ENCODE data around the gene GAA.
A peak's percentile ranks its signal among the peaks of the same experiment; 100 is the strongest.

Gene GAA

DNA sequence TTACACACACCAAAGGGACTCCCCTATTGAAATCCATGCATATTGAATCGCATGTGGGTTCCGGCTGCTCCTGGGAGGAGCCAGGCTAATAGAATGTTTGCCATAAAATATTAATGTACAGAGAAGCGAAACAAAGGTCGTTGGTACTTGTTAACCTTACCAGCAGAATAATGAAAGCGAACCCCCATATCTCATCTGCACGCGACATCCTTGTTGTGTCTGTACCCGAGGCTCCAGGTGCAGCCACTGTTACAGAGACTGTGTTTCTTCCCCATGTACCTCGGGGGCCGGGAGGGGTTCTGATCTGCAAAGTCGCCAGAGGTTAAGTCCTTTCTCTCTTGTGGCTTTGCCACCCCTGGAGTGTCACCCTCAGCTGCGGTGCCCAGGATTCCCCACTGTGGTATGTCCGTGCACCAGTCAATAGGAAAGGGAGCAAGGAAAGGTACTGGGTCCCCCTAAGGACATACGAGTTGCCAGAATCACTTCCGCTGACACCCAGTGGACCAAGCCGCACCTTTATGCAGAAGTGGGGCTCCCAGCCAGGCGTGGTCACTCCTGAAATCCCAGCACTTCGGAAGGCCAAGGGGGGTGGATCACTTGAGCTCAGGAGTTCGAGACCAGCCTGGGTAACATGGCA lies 2.2 kb downstream of the GAA start:
- FAIRE-seq = no peak

DNA sequence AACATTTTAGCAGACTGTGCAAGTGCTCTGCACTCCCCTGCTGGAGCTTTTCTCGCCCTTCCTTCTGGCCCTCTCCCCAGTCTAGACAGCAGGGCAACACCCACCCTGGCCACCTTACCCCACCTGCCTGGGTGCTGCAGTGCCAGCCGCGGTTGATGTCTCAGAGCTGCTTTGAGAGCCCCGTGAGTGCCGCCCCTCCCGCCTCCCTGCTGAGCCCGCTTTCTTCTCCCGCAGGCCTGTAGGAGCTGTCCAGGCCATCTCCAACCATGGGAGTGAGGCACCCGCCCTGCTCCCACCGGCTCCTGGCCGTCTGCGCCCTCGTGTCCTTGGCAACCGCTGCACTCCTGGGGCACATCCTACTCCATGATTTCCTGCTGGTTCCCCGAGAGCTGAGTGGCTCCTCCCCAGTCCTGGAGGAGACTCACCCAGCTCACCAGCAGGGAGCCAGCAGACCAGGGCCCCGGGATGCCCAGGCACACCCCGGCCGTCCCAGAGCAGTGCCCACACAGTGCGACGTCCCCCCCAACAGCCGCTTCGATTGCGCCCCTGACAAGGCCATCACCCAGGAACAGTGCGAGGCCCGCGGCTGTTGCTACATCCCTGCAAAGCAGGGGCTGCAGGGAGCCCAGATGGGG lies 3.1 kb downstream of the GAA start:
- DNase-seq (ENCODE audit: low spot score) (no peak), FAIRE-seq (no peak)

More for the DNA sequence above, 2.2 kb downstream of the GAA start:
- no peak for DNase-seq (ENCODE audit: low spot score)

DNA sequence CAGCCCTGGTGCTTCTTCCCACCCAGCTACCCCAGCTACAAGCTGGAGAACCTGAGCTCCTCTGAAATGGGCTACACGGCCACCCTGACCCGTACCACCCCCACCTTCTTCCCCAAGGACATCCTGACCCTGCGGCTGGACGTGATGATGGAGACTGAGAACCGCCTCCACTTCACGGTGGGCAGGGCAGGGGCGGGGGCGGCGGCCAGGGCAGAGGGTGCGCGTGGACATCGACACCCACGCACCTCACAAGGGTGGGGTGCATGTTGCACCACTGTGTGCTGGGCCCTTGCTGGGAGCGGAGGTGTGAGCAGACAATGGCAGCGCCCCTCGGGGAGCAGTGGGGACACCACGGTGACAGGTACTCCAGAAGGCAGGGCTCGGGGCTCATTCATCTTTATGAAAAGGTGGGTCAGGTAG lies 3.6 kb downstream of the GAA start:
- DNase-seq (ENCODE audit: low spot score) (no peak), FAIRE-seq (peak; percentile 53)

DNA sequence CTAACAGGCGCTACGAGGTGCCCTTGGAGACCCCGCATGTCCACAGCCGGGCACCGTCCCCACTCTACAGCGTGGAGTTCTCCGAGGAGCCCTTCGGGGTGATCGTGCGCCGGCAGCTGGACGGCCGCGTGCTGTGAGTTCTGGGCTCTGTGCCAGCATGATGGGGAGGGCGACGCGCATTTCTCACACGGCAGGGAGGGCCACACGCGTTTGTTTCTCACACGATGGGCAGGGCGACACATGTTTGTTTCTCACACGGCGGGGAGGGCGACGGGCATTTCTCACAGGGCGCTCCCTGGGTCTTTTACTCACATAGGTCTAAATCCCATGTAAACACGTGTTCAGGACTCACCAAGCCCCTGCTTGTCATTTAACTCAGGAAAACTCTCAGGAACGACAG lies 4.4 kb downstream of the GAA start:
- FAIRE-seq (no peak), DNase-seq (ENCODE audit: low spot score) (no peak)

DNA sequence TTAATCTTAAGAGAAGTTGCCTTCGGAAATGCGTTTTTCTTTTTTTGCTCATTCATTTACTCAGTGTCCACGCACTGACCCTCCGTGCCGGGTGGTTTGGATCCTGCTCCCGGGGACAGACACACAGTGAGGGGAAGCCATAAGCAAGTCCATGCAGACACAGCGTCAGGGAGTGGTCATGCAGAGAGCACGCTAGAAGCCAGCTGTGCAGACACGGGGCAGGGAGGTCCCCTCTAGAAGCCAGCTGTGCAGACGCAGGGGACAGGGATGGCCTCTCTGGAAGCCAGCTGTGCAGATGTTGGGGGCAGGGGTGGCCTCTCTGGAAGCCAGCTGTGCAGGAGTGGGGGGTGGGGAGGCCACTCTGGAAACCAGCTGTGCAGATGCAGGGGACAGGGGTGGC lies 4.8 kb downstream of the GAA start:
- DNase-seq (ENCODE audit: low spot score) = no peak

DNA sequence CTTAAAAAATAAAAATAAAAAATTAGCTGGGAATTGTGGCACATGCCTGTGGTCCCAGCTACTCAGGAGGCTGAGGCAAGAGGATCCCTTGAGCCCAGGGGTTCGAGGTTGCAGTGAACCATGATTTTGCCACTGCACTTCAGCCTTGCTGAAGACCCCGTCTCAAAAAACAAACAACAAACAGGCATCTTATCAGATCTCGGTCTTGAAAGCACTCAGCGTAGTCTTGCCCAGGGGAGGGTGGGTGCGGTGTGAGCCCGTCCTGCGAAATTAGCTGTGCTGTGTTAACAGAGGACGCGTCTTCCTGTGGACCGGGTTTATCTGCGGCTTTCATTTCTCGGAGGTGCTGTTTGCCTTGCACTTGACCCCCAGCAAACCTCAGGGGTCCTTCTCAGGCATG lies 5.4 kb downstream of the GAA start:
- no peak for FAIRE-seq
- DNase-seq (ENCODE audit: low spot score) = no peak

More for the DNA sequence above, 4.8 kb downstream of the GAA start:
- FAIRE-seq = no peak

DNA sequence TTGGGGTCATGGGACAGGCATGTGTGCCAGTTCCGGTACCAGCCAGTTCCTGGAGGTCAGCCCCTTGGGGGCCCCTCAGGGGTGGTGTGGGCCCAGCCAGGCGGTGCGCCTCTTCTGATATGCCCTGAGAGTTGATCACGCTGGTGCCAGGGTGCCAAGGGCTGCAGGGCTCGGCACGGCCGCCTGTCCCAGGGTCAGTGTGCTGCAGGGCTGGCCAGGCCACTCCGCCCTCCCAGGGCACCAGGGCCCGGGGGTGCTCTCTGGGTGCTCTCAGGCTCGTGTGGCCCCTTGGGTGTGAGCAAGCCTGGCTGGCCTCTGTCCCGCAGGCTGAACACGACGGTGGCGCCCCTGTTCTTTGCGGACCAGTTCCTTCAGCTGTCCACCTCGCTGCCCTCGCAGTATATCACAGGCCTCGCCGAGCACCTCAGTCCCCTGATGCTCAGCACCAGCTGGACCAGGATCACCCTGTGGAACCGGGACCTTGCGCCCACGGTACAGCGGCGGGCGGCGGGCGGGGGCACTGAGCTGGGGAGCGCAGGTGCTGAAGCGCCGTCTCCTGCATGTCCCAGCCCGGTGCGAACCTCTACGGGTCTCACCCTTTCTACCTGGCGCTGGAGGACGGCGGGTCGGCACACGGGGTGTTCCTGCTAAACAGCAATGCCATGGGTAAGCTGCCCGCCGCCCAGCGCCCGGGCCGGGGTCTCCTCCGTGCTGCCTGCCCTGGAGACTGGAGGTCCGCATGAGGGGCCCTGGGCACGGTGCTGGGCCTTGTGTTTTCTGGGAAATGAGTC lies 6.0 kb downstream of the GAA start:
- peak; percentile 42 for FAIRE-seq
- DNase-seq (ENCODE audit: low spot score) = no peak

DNA sequence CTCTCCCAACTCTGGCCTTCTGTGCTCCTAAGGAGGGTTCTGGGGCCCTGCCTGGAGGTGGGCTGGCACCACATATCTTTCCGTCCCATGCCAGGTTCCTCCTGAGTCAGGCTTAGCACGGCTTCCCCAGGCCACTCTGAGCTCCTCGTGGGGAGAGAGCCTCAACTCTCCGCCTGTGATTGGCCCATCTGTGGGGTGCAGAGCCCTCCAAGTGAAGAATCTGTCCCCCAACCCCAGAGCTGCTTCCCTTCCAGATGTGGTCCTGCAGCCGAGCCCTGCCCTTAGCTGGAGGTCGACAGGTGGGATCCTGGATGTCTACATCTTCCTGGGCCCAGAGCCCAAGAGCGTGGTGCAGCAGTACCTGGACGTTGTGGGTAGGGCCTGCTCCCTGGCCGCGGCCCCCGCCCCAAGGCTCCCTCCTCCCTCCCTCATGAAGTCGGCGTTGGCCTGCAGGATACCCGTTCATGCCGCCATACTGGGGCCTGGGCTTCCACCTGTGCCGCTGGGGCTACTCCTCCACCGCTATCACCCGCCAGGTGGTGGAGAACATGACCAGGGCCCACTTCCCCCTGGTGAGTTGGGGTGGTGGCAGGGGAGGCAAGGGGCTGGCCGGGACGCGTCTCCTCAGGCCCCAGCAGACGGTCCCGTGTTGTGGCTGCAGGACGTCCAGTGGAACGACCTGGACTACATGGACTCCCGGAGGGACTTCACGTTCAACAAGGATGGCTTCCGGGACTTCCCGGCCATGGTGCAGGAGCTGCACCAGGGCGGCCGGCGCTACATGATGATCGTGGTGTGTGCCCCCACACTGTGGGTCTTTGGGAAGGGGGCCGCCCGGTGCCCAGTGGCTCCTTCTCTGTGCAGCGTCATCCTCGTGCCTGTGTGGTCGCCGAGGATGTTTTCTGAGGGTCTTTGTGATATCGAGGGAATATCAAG lies 6.9 kb downstream of the GAA start:
- FAIRE-seq = peak; percentile 75
- DNase-seq (ENCODE audit: low spot score) = no peak

DNA sequence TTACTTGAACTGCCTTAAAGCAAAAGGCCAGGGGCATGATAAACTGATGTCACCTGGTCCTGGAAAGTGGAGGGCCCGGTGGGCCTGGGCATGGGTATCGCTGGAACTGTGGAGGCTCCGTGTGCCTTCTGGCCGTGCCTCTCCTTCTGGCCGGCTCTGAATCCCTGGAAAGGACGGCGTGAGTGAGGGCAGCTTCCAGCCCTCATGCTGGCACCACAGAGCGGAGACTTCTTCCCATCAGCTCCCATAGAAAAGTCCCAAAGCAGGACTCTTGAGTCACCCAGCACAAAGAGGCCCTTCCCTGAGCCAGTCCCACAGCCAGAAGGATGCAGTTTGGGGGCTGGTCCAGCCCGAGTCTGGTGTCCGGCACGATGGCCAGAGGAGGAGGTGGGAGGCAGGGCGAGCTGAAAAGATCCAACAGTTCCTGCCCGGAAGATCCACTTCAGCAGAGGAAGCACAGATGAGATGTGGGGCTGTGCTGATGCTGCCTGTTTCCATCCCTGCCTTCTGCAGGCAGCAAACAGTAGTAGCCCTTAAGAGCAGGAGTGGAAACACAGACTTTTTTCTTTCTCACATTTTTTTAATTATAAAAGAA lies 7.8 kb downstream of the GAA start:
- no peak for FAIRE-seq
- no peak for DNase-seq (ENCODE audit: low spot score)

DNA sequence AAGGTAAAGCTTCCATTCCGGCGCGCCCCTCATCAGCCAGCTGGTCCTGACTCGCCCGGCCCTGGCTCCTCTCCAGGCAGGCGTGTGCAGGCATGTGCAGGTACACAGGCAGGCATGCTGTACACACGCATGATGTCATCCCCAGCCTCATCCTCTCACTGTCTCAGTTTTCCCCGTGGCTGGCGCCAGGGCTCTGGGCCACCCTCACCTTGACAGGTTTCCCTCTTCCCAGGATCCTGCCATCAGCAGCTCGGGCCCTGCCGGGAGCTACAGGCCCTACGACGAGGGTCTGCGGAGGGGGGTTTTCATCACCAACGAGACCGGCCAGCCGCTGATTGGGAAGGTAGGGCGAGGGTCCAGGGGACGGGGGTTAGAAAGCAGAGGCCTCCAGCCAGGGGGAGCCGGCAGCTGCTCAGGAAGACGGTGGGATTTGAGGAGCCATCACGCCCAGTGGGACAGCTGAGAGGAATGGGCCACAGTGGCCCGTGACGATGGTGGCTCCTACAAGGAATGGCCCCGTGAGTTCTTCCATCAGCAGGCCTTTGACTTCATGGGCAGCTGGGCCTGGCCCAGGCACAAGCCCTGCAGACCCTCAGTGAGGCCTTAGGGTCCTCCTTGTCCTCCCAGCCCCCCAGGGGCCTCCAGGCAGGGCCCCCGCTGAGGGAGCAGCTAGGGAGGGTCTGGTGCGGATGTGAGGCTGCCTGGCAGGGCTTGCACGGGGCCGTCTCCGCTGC lies 8.5 kb downstream of the GAA start:
- DNase-seq (ENCODE audit: low spot score) (peak; percentile 66), FAIRE-seq (no peak)

DNA sequence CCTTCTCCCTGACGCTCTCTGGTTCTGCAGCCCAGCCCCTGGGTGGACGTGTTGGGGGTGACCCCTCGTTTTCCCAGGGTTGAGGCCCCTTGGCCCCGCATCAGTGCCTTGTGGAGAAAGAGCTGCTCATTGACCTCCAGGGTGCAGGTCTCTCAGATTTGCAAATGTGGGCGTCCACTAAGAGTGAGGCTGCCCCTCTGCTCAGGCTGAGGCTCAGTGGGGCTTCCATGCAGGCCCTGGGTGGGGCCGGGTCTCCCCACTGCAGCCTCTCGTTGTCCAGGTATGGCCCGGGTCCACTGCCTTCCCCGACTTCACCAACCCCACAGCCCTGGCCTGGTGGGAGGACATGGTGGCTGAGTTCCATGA lies 9.0 kb downstream of the GAA start:
- FAIRE-seq (peak; percentile 13), DNase-seq (ENCODE audit: low spot score) (no peak)

DNA sequence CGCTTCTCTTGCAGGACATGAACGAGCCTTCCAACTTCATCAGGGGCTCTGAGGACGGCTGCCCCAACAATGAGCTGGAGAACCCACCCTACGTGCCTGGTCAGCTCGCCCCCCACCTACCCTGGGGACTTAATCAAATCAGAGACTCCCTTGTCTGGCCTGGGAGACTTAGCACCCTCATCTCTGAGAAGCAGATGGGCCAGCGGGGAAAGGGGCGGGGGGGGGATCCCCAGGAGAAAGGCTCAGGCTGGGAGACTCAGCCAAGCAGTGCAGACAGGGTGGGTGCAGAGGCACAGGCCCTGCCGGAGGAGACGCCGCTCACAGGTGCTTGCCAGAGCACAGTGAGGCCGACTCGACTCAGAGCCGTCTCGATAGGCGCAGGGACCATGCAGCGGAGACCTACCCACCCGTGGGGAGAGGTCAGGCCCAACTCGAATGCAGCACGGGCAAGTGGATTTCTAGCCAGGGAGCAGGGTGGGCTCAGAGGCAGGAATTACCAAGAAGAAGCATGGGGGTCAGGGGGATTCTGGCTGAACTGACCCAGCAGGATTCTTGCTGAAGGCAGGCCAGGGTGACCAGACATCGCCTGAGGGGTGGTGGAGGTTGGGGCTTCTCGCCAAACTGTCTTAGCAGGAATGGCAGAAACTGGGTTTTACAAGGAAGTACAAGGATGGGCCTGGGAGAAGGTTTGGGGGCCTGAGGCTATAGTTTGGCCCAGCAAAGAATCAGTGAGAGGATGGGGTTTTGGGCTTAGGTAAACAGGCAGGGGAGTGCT lies 9.7 kb downstream of the GAA start:
- no peak for DNase-seq (ENCODE audit: low spot score)
- peak; percentile 17 for FAIRE-seq

DNA sequence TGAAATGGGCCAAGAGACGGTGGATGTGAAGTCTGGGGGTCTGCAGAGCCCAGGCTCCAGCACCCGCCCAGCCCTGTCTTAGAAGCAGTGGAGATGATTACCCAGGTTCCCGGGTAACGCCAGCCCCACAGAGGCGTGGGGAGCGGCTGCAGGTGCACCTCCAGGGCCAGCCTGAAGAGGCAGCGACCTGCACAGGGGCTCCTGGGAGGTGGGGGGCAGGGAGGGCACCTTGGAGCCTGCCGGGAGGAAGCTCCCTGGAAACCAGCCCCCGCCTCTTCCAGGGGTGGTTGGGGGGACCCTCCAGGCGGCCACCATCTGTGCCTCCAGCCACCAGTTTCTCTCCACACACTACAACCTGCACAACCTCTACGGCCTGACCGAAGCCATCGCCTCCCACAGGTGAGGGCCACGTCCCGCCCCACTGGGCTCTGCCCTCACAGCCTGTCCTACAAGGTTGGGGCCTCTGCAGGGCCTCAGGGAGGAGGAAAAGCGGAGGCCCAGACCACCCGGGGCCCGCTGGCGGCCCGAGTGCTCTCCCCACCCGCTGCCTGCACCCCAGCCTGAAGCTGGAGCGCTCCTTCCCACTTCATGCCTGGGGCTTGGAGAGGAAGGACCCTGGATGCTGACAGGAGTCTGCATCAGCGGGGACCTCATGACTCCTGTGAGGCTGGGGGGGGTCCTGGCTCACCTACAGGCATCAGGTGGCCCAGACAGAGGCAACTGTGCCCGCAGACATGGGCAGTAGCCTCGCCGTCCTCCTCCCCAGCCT lies 10.5 kb downstream of the GAA start:
- no peak for DNase-seq (ENCODE audit: low spot score)
- no peak for FAIRE-seq

DNA sequence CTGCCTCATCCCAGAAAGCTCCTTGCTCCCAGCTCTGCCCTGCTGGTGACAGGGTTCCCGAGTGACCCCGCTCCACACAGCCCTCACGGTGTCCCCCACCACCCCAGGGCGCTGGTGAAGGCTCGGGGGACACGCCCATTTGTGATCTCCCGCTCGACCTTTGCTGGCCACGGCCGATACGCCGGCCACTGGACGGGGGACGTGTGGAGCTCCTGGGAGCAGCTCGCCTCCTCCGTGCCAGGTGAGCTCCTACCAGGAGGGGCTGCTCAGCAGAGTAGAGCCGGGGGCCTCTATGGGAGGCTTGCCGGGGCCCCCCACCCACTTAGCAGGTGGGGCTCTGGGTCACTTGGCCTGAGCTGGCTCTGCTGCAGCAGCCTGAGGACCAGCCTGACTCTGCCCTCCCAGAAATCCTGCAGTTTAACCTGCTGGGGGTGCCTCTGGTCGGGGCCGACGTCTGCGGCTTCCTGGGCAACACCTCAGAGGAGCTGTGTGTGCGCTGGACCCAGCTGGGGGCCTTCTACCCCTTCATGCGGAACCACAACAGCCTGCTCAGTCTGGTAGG lies 11.2 kb downstream of the GAA start:
- FAIRE-seq = no peak
- DNase-seq (ENCODE audit: low spot score) = no peak

DNA sequence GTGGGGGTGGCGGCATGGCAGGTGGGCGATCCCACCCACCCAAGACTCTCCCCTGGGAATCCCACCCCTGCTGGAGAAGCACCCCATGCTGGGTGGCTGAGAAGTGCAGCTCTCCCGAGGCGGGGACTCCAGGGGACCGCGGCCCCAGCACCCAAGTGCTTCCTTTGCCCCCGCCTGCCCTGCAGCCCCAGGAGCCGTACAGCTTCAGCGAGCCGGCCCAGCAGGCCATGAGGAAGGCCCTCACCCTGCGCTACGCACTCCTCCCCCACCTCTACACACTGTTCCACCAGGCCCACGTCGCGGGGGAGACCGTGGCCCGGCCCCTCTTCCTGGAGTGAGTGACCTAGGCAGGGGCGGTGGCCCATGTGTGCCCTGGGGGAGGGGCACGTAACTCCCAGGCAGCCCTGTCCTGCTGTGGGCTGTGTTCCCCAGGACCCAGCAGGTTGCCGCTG lies 11.7 kb downstream of the GAA start:
- peak; percentile 59 for FAIRE-seq
- no peak for DNase-seq (ENCODE audit: low spot score)

DNA sequence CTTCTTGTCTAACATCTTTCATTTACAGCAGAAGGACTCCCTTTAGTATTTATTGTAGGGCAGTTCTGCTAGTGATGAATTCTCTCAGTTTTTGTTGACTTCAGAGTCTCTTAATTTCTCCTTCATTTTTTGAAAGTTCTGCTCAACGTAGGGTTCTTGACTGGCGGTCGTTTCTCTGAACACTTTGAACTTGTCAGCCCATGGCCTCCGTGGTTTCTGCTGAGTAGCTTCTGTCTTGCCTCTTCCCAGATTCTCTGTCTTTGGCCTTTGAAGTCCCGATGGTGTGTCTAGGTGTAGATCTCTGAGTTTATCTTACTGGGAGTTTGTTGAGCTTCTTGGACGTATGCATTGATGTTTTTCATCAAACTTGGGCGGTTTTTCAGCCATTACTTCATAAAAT lies 13.4 kb downstream of the GAA start:
- FAIRE-seq (no peak), DNase-seq (ENCODE audit: low spot score) (no peak)

DNA sequence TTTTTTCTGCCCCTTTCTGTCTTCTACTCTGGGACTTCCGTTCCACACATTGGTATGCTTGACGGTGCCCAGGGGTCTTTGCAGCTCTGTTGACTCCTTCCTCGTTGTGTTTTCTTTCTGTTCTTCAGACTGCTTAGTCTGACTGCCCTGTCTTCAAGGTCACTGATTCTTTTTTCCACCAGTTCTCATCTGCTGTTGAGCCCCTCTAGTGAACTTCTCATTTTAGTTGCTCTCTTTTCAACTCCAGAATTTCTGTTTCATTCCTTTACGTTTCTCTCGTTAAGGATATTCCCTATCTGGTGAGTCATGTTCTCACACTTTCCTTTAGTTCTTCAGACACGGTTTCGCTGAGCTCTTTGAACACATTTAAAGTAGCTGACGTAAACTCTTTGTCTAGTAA lies 13.8 kb downstream of the GAA start:
- DNase-seq (ENCODE audit: low spot score) (no peak), FAIRE-seq (no peak)

DNA sequence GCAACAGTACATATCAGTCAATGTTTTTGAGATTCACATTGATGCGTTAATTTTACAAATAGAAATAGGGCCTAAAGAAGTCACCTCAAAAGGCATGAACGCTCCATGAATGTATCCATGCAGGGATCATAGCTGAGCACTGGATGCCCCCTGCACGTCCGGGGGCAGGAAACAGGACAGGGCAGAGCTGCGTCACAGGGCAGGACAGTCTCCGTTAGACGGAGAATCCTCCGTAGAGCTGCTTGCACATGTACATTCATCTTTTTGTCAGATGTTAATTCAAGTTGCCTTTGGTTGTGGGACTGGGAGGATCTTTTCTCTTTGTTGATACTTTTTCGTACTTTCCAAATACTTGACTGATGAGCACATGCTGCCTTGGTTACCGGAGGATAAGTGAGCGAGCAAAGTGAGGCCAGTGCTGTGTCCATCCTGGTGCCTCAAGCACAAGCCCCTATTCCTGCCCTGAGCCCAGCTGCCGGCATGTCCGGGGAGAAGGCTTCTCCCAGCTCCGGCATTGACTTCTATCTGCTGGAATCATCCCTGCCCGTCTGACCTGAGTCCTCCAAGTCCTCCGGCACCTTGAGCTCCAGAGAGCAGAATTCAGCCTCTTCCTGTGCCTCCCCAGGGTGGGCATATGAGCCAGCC lies 15.0 kb downstream of the GAA start:
- FAIRE-seq = peak; percentile 42

More for the DNA sequence above, 15.0 kb downstream of the GAA start:
- DNase-seq (ENCODE audit: low spot score) = no peak

Measured in urothelium cell line (cell line).